ENCODE results near the gene EML4.

Gene EML4

GRCh38 chr2:42161444-42161843 is 7.7 kb upstream of the EML4 start:
- Histone ChIP-seq H3K4me2 (ENCODE audit: low read depth, low read length, poor library complexity, severe bottlenecking) (no peak overlapping the region), H3F3A (ENCODE audit: low read depth) (no peaks in the 10 kb centered on the region), H4K20me1 (ENCODE audit: insufficient read depth, low read length, poor library complexity, severe bottlenecking) (no peaks in the 10 kb centered on the region), H3K36me3 (ENCODE audit: insufficient read depth, low read length) (no peaks in the 10 kb centered on the region), H3K27me3 (ENCODE audit: insufficient read depth, low read length, poor library complexity, severe bottlenecking) (no peaks in the 10 kb centered on the region), H2AFZ (ENCODE audit: low read length) (no peak overlapping the region), H3K9ac (ENCODE audit: low read depth, low read length, poor library complexity, severe bottlenecking) (no peak overlapping the region), H3K4me3 (ENCODE audit: low read length, poor library complexity, severe bottlenecking) (no peak overlapping the region), H3K4me1 (ENCODE audit: insufficient read depth, low read length, poor library complexity, severe bottlenecking) (no peaks in the 10 kb centered on the region), H3K9me2 (replicated peaks; ENCODE audit: low read depth, low read length) (no peaks in the 10 kb centered on the region), H3K9me3 (ENCODE audit: insufficient read depth, low read depth, low read length) (no peaks in the 10 kb centered on the region), H3K79me2 (ENCODE audit: insufficient read depth, low read length) (no peaks in the 10 kb centered on the region)
- TF ChIP-seq CTCF (conservative IDR thresholded peaks at IDR 0.05; ENCODE audit: low read length): no peak
- TF ChIP-seq EZH2phosphoT487 (IDR thresholded peaks at IDR 0.05; ENCODE audit: borderline replicate concordance): no peak

GRCh38 chr2:42163444-42164045 is 5.6 kb upstream of the EML4 start:
- no peak for TF ChIP-seq EZH2phosphoT487 (IDR thresholded peaks at IDR 0.05; ENCODE audit: borderline replicate concordance)
- no peak for TF ChIP-seq CTCF (conservative IDR thresholded peaks at IDR 0.05; ENCODE audit: low read length)
- Histone ChIP-seq H3K27me3 (ENCODE audit: insufficient read depth, low read length, poor library complexity, severe bottlenecking) (no peaks in the 10 kb centered on the region), H3F3A (ENCODE audit: low read depth) (no peaks in the 10 kb centered on the region), H3K4me3 (ENCODE audit: low read length, poor library complexity, severe bottlenecking) (no peak overlapping the region), H3K9me3 (ENCODE audit: insufficient read depth, low read depth, low read length) (no peaks in the 10 kb centered on the region), H3K9ac (ENCODE audit: low read depth, low read length, poor library complexity, severe bottlenecking) (no peak overlapping the region), H2AFZ (ENCODE audit: low read length) (no peak overlapping the region), H3K4me2 (ENCODE audit: low read depth, low read length, poor library complexity, severe bottlenecking) (no peak overlapping the region), H3K36me3 (ENCODE audit: insufficient read depth, low read length) (no peaks in the 10 kb centered on the region), H3K4me1 (ENCODE audit: insufficient read depth, low read length, poor library complexity, severe bottlenecking) (no peaks in the 10 kb centered on the region), H3K79me2 (ENCODE audit: insufficient read depth, low read length) (no peaks in the 10 kb centered on the region), H3K9me2 (replicated peaks; ENCODE audit: low read depth, low read length) (no peaks in the 10 kb centered on the region), H4K20me1 (ENCODE audit: insufficient read depth, low read length, poor library complexity, severe bottlenecking) (no peaks in the 10 kb centered on the region)

- Histone ChIP-seq H3K27me3 (ENCODE audit: insufficient read depth, low read length, poor library complexity, severe bottlenecking) (no peaks in the 10 kb centered on the region), H3K4me1 (ENCODE audit: insufficient read depth, low read length, poor library complexity, severe bottlenecking) (no peaks in the 10 kb centered on the region), H3K4me3 (ENCODE audit: low read length, poor library complexity, severe bottlenecking) (no peak overlapping the region), H3K9me3 (ENCODE audit: insufficient read depth, low read depth, low read length) (no peaks in the 10 kb centered on the region), H3K4me2 (ENCODE audit: low read depth, low read length, poor library complexity, severe bottlenecking) (no peak overlapping the region), H3F3A (ENCODE audit: low read depth) (no peaks in the 10 kb centered on the region), H3K36me3 (ENCODE audit: insufficient read depth, low read length) (no peaks in the 10 kb centered on the region), H4K20me1 (ENCODE audit: insufficient read depth, low read length, poor library complexity, severe bottlenecking) (no peaks in the 10 kb centered on the region), H2AFZ (ENCODE audit: low read length) (no peak overlapping the region), H3K9me2 (replicated peaks; ENCODE audit: low read depth, low read length) (no peaks in the 10 kb centered on the region), H3K9ac (ENCODE audit: low read depth, low read length, poor library complexity, severe bottlenecking) (no peak overlapping the region), H3K79me2 (ENCODE audit: insufficient read depth, low read length) (no peaks in the 10 kb centered on the region)
- TF ChIP-seq CTCF (conservative IDR thresholded peaks at IDR 0.05; ENCODE audit: low read length) (no peak), EZH2phosphoT487 (IDR thresholded peaks at IDR 0.05; ENCODE audit: borderline replicate concordance) (no peak)
Observed at GRCh38 chr2:42164046-42164445, 5.1 kb upstream of the EML4 start.
